HCT116 (cell line): ENCODE results near the gene DTD2. TPM values are rescaled to one million over a fixed set of nuclear protein-coding genes. Genes with fewer than 3 reads are reported as not detected.

Source experiments
- ATAC-seq: fragments of 200-7000 bp; cut with Tn5 transposase; 2 replicates; pipeline ENCODE4 v1.9.1; 2020; ENCODE audit warnings: mild to moderate bottlenecking, moderate library complexity
- BruUV-seq: library from RNA; stranded (reverse); fragments of 400-500 nt; replicated peaks from 2 replicates; lab custom pipeline; 2021; lab: Mats Ljungman, UMichigan
- CTCF ChIA-PET: fragments of 300-600 bp; sonication (Branson Sonifier 250); formaldehyde crosslinking; loops from one replicate; lab custom pipeline; 2021; ENCODE audit warnings: antibody characterized with exemption; lab: Charles Lee
- POLR2A ChIA-PET: fragments of 300-600, 350-600 bp; sonication (Branson Sonifier 250); formaldehyde crosslinking; loops from one replicate; lab custom pipeline; 2021; ENCODE audit warnings: antibody characterized with exemption; lab: Charles Lee
- RAD21 ChIA-PET, 2 experiments: fragments of 300-600 bp; sonication (Branson Sonifier 250); formaldehyde crosslinking; loops; one replicate each; lab custom pipeline; 2023; ENCODE audit warnings: low total read pairs in 2 of 2; ENCODE audit not compliant: uncharacterized antibody in 2 of 2, unreplicated experiment in 2 of 2, low non-redundant PET in 1 of 2; lab: Charles Lee
- DNase-seq: peaks from one replicate; pipeline ENCODE4 v3.0.0-alpha.2; 2010; ENCODE audit warnings: low read depth, low spot score
- H2AFZ ChIP-seq: fragments of 200-600 bp; shearing (Covaris generic), sonication (generic); 2 replicates; pipeline ENCODE4 v1.6.1; 2017; ENCODE audit warnings: low read depth, mixed run types, mixed read lengths, antibody characterized with exemption, low read length; ENCODE audit not compliant: poor library complexity, severe bottlenecking
- H3K27ac ChIP-seq: 2 replicates; pipeline ENCODE4 v1.5.1; 2012; ENCODE audit warnings: low read depth, low read length
- H3K27me3 ChIP-seq: fragments of 200-600 bp; sonication (generic); 2 replicates; pipeline ENCODE4 v1.6.1; 2016; ENCODE audit warnings: mixed run types, low read length, mixed read lengths; ENCODE audit not compliant: insufficient read depth
- H3K36me3 ChIP-seq, 2 experiments: fragments of 200-500 bp in 1 of 2; fragments of 200-600 bp in 1 of 2; sonication (Bioruptor generic) in 1 of 2; sonication (generic) in 1 of 2; 2 replicates each; pipeline versions ENCODE4 v1.5.1 to v1.6.1; 2014 to 2016; ENCODE audit warnings: low read length in 2 of 2, inconsistent platforms in 1 of 2, mixed read lengths in 1 of 2, mixed run types in 1 of 2; ENCODE audit not compliant: insufficient read depth in 2 of 2, control insufficient read depth in 1 of 2
- H3K4me1 ChIP-seq, 2 experiments: fragments of 200-600 bp in 1 of 2; sonication (generic) in 1 of 2; 2 replicates each; pipeline versions ENCODE4 v1.5.1 to v1.6.1; 2012 to 2017; ENCODE audit warnings: low read length in 2 of 2, inconsistent platforms in 1 of 2, mild to moderate bottlenecking in 1 of 2, mixed read lengths in 1 of 2, mixed run types in 1 of 2, moderate library complexity in 1 of 2; ENCODE audit not compliant: insufficient read depth in 2 of 2, control insufficient read depth in 1 of 2
- H3K4me2 ChIP-seq: fragments of 200-600 bp; sonication (generic); 2 replicates; pipeline ENCODE4 v1.6.1; 2017; ENCODE audit warnings: mixed run types, low read length, mixed read lengths
- H3K4me3 ChIP-seq, 2 experiments: fragments of 200-600 bp in 1 of 2; sonication (generic) in 1 of 2; replicated peaks in 1 of 2; 2 replicates each; pipeline ENCODE4 v1.5.1; 2011 to 2016; ENCODE audit warnings: low read length in 2 of 2, control low read depth in 1 of 2, low read depth in 1 of 2, mild to moderate bottlenecking in 1 of 2, mixed read lengths in 1 of 2, mixed run types in 1 of 2
- H3K79me2 ChIP-seq: fragments of 200-600 bp; sonication (generic); 2 replicates; pipeline ENCODE4 v1.6.1; 2017; ENCODE audit warnings: mild to moderate bottlenecking, mixed run types, low read length, moderate library complexity, mixed read lengths; ENCODE audit not compliant: insufficient read depth
- H3K9ac ChIP-seq: fragments of 200-600 bp; sonication (generic); 2 replicates; pipeline ENCODE4 v1.6.1; 2016; ENCODE audit warnings: low read length, mixed read lengths
- H3K9me2 ChIP-seq: fragments of 200-600 bp; sonication (generic), shearing (Covaris generic); 2 replicates; pipeline ENCODE4 v1.6.1; 2017; ENCODE audit warnings: mixed run types, mild to moderate bottlenecking, moderate library complexity; ENCODE audit not compliant: insufficient read depth
- H3K9me3 ChIP-seq, 2 experiments: fragments of 200-500 bp in 1 of 2; fragments of 200-600 bp in 1 of 2; sonication (Bioruptor generic) in 1 of 2; sonication (generic) in 1 of 2; 2 replicates each; pipeline ENCODE4 v1.6.1; 2014 to 2017; ENCODE audit warnings: low read length in 2 of 2, mixed read lengths in 2 of 2, inconsistent platforms in 1 of 2, low read depth in 1 of 2, mild to moderate bottlenecking in 1 of 2, mixed run types in 1 of 2, moderate library complexity in 1 of 2; ENCODE audit not compliant: control insufficient read depth in 1 of 2, insufficient read depth in 1 of 2
- H4K20me1 ChIP-seq: fragments of 200-600 bp; sonication (generic), shearing (Covaris generic); 2 replicates; pipeline ENCODE4 v1.6.1; 2017; ENCODE audit warnings: mixed run types, mild to moderate bottlenecking, moderate library complexity; ENCODE audit not compliant: insufficient read depth
- CBX3 ChIP-seq: IDR thresholded peaks from 2 replicates; pipeline ENCODE4 v1.6.1; 2012; ENCODE audit warnings: low read depth
- CTCF ChIP-seq, 3 experiments: fragments of 200-600 bp in 1 of 3; sonication (generic) in 1 of 3; IDR thresholded peaks in 2 of 3; conservative IDR thresholded peaks in 1 of 3; 2 replicates each; pipeline ENCODE4 v1.5.1; 2012 to 2017; ENCODE audit warnings: low read depth in 2 of 3, low read length in 2 of 3, antibody characterized with exemption in 1 of 3, borderline replicate concordance in 1 of 3, control low read depth in 1 of 3, mild to moderate bottlenecking in 1 of 3, mixed read lengths in 1 of 3, mixed run types in 1 of 3, moderate library complexity in 1 of 3; ENCODE audit not compliant: insufficient read depth in 1 of 3
- EZH2 ChIP-seq: fragments of 200-600 bp; sonication (generic); IDR thresholded peaks from 2 replicates; pipeline ENCODE4 v1.6.1; 2017; ENCODE audit warnings: antibody characterized with exemption, mixed run types
- EZH2phosphoT487 ChIP-seq: fragments of 200-600 bp; IDR thresholded peaks from 2 replicates; pipeline ENCODE4 v1.6.1; 2018; ENCODE audit warnings: antibody characterized with exemption, borderline replicate concordance
- FOSL1 ChIP-seq: IDR thresholded peaks from 2 replicates; pipeline ENCODE4 v1.6.1; 2012; ENCODE audit warnings: low read depth
- JUND ChIP-seq: IDR thresholded peaks from 2 replicates; pipeline ENCODE4 v1.6.1; 2012
- POLR2AphosphoS5 ChIP-seq: IDR thresholded peaks from 2 replicates; pipeline ENCODE4 v1.6.1; 2011; ENCODE audit warnings: mild to moderate bottlenecking, low read depth, low read length, moderate library complexity
- SIN3A ChIP-seq: IDR thresholded peaks from 2 replicates; pipeline ENCODE4 v1.6.1; 2012; ENCODE audit warnings: low read depth
- SP1 ChIP-seq: IDR thresholded peaks from 2 replicates; pipeline ENCODE4 v1.6.1; 2012; ENCODE audit warnings: low read depth
- SRF ChIP-seq: IDR thresholded peaks from 2 replicates; pipeline ENCODE4 v1.6.1; 2012; ENCODE audit warnings: low read depth
- YY1 ChIP-seq: IDR thresholded peaks from 2 replicates; pipeline ENCODE4 v1.6.1; 2011; ENCODE audit warnings: low read length, low read depth, moderate library complexity, mild to moderate bottlenecking; ENCODE audit not compliant: insufficient replicate concordance; ENCODE audit errors: extremely low read depth
- ZFX ChIP-seq: fragments of 450-650 bp; IDR thresholded peaks from 2 replicates; pipeline ENCODE4 v1.6.1; 2017
- ZNF274 ChIP-seq: fragments of 200-500 bp; sonication (Bioruptor generic); IDR thresholded peaks from 2 replicates; pipeline ENCODE4 v1.6.1; 2014; ENCODE audit warnings: mild to moderate bottlenecking, low read depth, low read length, inconsistent platforms
- intact Hi-C: fragments of 100-400 bp; cut with micrococcal nuclease; formaldehyde crosslinking; loops from 2 replicates; pipeline ENCODE4 v1.10.0; 2022
- total RNA-seq: library from RNA; stranded (reverse); gene quantifications from one replicate; pipeline ENCODE4 v1.2.1, GENCODE V29; 2021; ENCODE audit not compliant: unreplicated experiment
- TF ChIP-seq, protein P1 (sequence below): IDR thresholded peaks from 2 replicates; pipeline ENCODE4 v1.6.1; 2012
- TF ChIP-seq, protein P2 (sequence below): IDR thresholded peaks from 2 replicates; pipeline ENCODE4 v1.6.1; 2012; ENCODE audit warnings: low read depth

DTD2 gene
- total RNA-seq, 1 experiment from 2014 or later: 24.6 TPM

GRCh38 chr14:31440280-31440679 lies 17.0 kb downstream of the DTD2 start:
- ChIA-PET CTCF (no interaction called here), RAD21 (no interaction called here)
- no peak for DNase-seq
- intact Hi-C loops: no loop called here
- no peak overlapping the region for H3K4me3 ChIP-seq
- H3K79me2 ChIP-seq: no peaks in the 10 kb centered on the region
- no peaks in the 10 kb centered on the region for H4K20me1 ChIP-seq
- no peaks in the 10 kb centered on the region for H3K27me3 ChIP-seq
- no peaks in the 10 kb centered on the region for H3K9me2 ChIP-seq
- no peak overlapping the region for H3K4me2 ChIP-seq
- H3K27ac ChIP-seq: no peak overlapping the region
- no peak for ATAC-seq
- TF ChIP-seq POLR2AphosphoS5 (no peak), CBX3 (no peak), EZH2 (no peak), ZFX (no peak), SIN3A (no peak), SRF (no peak), YY1 (no peak), CTCF (IDR thresholded peaks at IDR 0.05 in 2 of 3, conservative IDR thresholded peaks at IDR 0.05 in 1 of 3; ENCODE audit: borderline replicate concordance in 1 of 3, insufficient read depth in 1 of 3, low read depth in 2 of 3, low read length in 2 of 3) (no peak), ZNF274 (no peak), SP1 (no peak), FOSL1 (no peak), JUND (no peak), EZH2phosphoT487 (no peak)
- TF ChIP-seq, protein P1, sequence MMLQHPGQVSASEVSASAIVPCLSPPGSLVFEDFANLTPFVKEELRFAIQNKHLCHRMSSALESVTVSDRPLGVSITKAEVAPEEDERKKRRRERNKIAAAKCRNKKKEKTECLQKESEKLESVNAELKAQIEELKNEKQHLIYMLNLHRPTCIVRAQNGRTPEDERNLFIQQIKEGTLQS: no peak
- TF ChIP-seq, protein P2, sequence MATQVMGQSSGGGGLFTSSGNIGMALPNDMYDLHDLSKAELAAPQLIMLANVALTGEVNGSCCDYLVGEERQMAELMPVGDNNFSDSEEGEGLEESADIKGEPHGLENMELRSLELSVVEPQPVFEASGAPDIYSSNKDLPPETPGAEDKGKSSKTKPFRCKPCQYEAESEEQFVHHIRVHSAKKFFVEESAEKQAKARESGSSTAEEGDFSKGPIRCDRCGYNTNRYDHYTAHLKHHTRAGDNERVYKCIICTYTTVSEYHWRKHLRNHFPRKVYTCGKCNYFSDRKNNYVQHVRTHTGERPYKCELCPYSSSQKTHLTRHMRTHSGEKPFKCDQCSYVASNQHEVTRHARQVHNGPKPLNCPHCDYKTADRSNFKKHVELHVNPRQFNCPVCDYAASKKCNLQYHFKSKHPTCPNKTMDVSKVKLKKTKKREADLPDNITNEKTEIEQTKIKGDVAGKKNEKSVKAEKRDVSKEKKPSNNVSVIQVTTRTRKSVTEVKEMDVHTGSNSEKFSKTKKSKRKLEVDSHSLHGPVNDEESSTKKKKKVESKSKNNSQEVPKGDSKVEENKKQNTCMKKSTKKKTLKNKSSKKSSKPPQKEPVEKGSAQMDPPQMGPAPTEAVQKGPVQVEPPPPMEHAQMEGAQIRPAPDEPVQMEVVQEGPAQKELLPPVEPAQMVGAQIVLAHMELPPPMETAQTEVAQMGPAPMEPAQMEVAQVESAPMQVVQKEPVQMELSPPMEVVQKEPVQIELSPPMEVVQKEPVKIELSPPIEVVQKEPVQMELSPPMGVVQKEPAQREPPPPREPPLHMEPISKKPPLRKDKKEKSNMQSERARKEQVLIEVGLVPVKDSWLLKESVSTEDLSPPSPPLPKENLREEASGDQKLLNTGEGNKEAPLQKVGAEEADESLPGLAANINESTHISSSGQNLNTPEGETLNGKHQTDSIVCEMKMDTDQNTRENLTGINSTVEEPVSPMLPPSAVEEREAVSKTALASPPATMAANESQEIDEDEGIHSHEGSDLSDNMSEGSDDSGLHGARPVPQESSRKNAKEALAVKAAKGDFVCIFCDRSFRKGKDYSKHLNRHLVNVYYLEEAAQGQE: no peak
- TF ChIP-seq, all 23 proteins: peak for 0
- Histone ChIP-seq H3K4me1 (peaks cover 11% of the 10 kb centered on the region in 2 experiments), H3K9ac (no peak overlapping the region), H3K9me3 (no peaks in the 10 kb centered on the region), H2AFZ (no peak overlapping the region), H3K36me3 (no peaks in the 10 kb centered on the region)
- no TSS peak for BruUV-seq
- POLR2A ChIA-PET: no interaction called here
